Gastrocnemius medialis (tissue), 4 donors: ENCODE measurements around the gene TMIE. TPM values are rescaled to one million over a fixed set of nuclear protein-coding genes. Genes with fewer than 3 reads are reported as not detected.
"Not testable (repeated sequence)": the region's sequence is repeated elsewhere in the genome, so short reads cannot be mapped to it uniquely, and the experiment has no call there.

Experiments
- ATAC-seq, 2 donors: fragments of 150-250 bp; one replicate each; pipeline ENCODE4 v1.9.1; 2016
- DNase-seq, 2 donors: peaks; one replicate each; pipeline ENCODE4 v3.0.0-alpha.2; 2019
- H3K27ac ChIP-seq, 4 donors: fragments of 200-600 bp; sonication (generic); 1 replicate in 1 of 4; 2 replicates in 3 of 4; pipeline ENCODE4 v1.5.1; 2016 to 2018; ENCODE audit warnings: mild to moderate bottlenecking in 2 of 4, moderate library complexity in 1 of 4
- H3K27me3 ChIP-seq, 3 donors: fragments of 200-600 bp; sonication (generic) in 2 of 3; 1 replicate in 1 of 3; 2 replicates in 2 of 3; pipeline versions ENCODE4 v1.5.1 to v1.6.0; 2016 to 2019; ENCODE audit warnings: mild to moderate bottlenecking in 1 of 3, moderate library complexity in 1 of 3
- H3K36me3 ChIP-seq, 2 donors: fragments of 200-600 bp; sonication (generic) in 1 of 2; one replicate each; pipeline ENCODE4 v1.5.1; 2017 to 2018
- H3K4me1 ChIP-seq, 2 donors: fragments of 200-600 bp; sonication (generic) in 1 of 2; one replicate each; pipeline ENCODE4 v1.5.1; 2016 to 2017; ENCODE audit warnings: mild to moderate bottlenecking in 2 of 2
- H3K4me3 ChIP-seq, 4 donors: fragments of 200-600 bp; sonication (generic) in 3 of 4; 1 replicate in 1 of 4; 2 replicates in 3 of 4; pipeline ENCODE4 v1.5.1; 2016 to 2019; ENCODE audit warnings: mild to moderate bottlenecking in 2 of 4
- H3K9me3 ChIP-seq, 3 donors: fragments of 200-600 bp; sonication (generic) in 2 of 3; 1 replicate in 1 of 3; 2 replicates in 2 of 3; pipeline ENCODE4 v1.5.1; 2016 to 2019
- POLR2A ChIP-seq, 2 donors: fragments of 450-650 bp; IDR thresholded peaks; one replicate each; pipeline ENCODE4 v1.6.1; 2017; ENCODE audit warnings: antibody characterized with exemption in 2 of 2, mild to moderate bottlenecking in 2 of 2, moderate library complexity in 2 of 2
- in situ Hi-C, 4 donors: fragments of 200-750 bp; cut with MboI; loops; one replicate each; pipeline versions ENCODE4 v1.15.0 to v1.8.0; 2017; ENCODE audit warnings: low sequenced_read_pairs in 4 of 4
- intact Hi-C: fragments of 100-400 bp; cut with DNase I; formaldehyde crosslinking; loops from one replicate; pipeline ENCODE4 v1.15.1; 2023; ENCODE audit warnings: low total_unique reads
- total RNA-seq, 4 donors: library from RNA; depleted of rRNA; stranded (reverse); fragments of >200 nt; gene quantifications; one replicate each; pipeline versions ENCODE4 v1.1.0 to v1.2.3, GENCODE V29; 2016
- TF ChIP-seq, protein P1 (sequence below), 5 experiments: fragments of 450-650 bp in 3 of 5; fragments of 200-600 bp in 2 of 5; sonication (generic) in 2 of 5; IDR thresholded peaks in 4 of 5; conservative IDR thresholded peaks in 1 of 5; 1 replicate in 4 of 5; 2 replicates in 1 of 5; pipeline ENCODE4 v1.5.1; 2016 to 2019; ENCODE audit warnings: antibody characterized with exemption in 5 of 5, mild to moderate bottlenecking in 3 of 5, moderate library complexity in 3 of 5

Gene TMIE
- total RNA-seq, 4 donors from 2014 or later, result 0.20 to 0.26 (median 0.22) TPM; not detected in 1

DNA sequence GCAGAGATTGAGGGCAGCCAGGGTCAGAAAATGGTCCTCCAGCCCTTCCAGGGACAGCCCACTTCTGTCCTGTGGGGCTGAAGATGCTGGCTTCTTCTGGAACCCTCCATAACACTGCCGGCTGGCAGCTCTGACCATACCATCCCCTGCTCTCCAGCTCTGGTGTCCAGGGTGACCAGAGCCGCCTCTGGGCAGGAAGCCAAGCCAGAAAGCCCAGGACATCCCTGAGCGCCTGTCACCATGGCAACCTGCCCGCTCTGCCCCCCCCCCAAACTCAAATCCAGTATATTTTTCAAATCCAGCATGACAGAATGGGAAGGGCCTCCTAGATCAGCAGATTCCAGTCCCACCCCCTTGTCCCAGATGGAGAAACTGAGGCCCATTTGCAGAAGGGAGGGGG is 420 bp upstream of the TMIE start:
- in situ Hi-C loops, result loop anchor here (5.0 to 25.0 kb wide), 3 partner anchors 212 to 637 kb away; no protein-coding TSS in a partner anchor
- Histone ChIP-seq H3K27me3 (no peaks in the 10 kb centered on the region), H3K27ac (peak overlapping the region in 3 of 4 donors; percentile 37 to 55 (median 40)), H3K4me1 (peaks cover 42 to 44% of the 10 kb centered on the region in 2 donors), H3K4me3 (peak overlapping the region in 1 of 4 donors; percentile 33), H3K9me3 (no peaks in the 10 kb centered on the region), H3K36me3 (no peaks in the 10 kb centered on the region)
- no peak for ATAC-seq
- TF ChIP-seq POLR2A (IDR thresholded peaks at IDR 0.05), result no peak
- TF ChIP-seq, protein P1, sequence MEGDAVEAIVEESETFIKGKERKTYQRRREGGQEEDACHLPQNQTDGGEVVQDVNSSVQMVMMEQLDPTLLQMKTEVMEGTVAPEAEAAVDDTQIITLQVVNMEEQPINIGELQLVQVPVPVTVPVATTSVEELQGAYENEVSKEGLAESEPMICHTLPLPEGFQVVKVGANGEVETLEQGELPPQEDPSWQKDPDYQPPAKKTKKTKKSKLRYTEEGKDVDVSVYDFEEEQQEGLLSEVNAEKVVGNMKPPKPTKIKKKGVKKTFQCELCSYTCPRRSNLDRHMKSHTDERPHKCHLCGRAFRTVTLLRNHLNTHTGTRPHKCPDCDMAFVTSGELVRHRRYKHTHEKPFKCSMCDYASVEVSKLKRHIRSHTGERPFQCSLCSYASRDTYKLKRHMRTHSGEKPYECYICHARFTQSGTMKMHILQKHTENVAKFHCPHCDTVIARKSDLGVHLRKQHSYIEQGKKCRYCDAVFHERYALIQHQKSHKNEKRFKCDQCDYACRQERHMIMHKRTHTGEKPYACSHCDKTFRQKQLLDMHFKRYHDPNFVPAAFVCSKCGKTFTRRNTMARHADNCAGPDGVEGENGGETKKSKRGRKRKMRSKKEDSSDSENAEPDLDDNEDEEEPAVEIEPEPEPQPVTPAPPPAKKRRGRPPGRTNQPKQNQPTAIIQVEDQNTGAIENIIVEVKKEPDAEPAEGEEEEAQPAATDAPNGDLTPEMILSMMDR (IDR thresholded peaks at IDR 0.05 in 4 of 5, conservative IDR thresholded peaks at IDR 0.05 in 1 of 5), result no peak
- intact Hi-C loops, result loop anchor here (5.0 kb wide), 1 partner anchor 622 kb away; no protein-coding TSS in a partner anchor
- peak in 1 of 2 donors; percentile 34 for DNase-seq

DNA sequence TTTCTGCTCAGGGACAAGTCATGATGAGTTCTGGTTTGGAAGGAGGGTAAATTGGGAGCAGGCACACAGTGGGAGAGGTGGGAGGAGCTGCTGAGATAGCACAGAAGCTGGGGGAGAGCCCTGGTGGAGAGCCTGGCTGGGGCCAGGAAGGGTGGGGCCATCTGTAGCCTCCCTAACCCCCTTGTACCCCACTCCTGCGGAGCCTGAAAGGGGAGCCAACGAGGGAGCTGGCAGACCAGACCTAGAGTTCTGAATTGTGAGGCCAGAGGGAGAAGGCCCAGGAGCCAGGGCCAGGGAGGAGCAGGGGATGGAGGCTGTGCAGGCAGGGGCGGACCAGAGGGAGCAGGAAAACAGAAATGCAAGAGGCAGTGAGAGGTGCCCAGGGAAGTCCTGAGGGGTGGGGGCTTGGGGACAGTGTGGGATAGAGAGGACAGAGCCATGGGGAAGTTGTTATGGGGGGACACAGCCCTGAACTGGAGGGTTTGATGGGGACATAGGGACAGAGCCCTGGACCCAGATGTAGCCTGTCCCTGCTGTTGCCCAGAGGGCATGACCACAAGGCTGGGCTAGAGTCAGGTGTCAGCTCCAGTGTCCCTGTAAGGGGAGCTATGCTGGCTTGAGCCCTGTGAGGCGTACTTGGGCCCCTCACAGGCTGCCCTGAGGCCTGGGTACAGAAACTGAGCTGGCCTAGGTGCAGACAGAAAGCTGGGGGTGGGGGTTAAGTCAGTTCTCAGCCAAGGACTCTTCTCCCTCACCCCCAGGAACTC is 1.2 kb downstream of the TMIE start:
- H3K27ac ChIP-seq, result peak overlapping the region in 1 of 4 donors; percentile 26
- no peak for TF ChIP-seq POLR2A (IDR thresholded peaks at IDR 0.05)
- TF ChIP-seq, protein P1 (IDR thresholded peaks at IDR 0.05 in 4 of 5, conservative IDR thresholded peaks at IDR 0.05 in 1 of 5), result no peak
- DNase-seq (peak in 1 of 2 donors; percentile 43), ATAC-seq (peak in 1 of 2 donors; percentile 50)
- no peaks in the 10 kb centered on the region for H3K36me3 ChIP-seq
- H3K4me1 ChIP-seq, result peaks cover 26 to 27% of the 10 kb centered on the region in 2 donors
- no peaks in the 10 kb centered on the region for H3K9me3 ChIP-seq
- intact Hi-C loops, result loop anchor here (1.0 to 5.0 kb wide), 2 partner anchors 207 to 620 kb away; no protein-coding TSS in a partner anchor
- H3K27me3 ChIP-seq, result no peaks in the 10 kb centered on the region
- H3K4me3 ChIP-seq, result no peak overlapping the region
- in situ Hi-C loops, result loop anchor here (5.0 to 25.0 kb wide), 3 partner anchors 210 to 635 kb away; no protein-coding TSS in a partner anchor

DNA sequence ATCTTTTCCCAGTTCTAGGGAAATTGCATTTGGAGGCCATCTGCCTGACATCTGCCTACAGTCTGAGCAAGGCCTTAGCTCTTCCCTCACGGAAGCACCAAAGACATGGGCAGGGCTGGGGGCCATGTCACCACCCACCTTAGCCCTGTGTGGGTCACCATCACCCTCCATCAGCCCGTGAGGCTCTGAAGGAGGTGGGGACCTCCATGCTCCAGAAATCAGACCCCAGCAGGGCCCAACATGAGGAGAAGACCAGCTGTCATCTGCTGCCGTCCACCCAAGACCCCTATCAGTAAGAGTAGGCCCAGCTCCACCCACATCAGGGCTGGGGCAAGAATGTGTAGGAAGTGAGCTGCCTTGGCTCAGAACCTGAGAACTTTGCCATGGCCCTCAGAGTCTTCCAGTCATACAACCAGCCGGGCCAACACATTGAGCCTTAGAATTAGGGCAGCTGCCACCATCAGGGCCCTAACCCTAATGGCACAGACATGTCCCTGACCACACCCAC is 1.9 kb downstream of the TMIE start:
- Histone ChIP-seq H3K4me3 (no peak overlapping the region), H3K36me3 (no peaks in the 10 kb centered on the region), H3K27ac (peak overlapping the region in 1 of 4 donors; percentile 26), H3K4me1 (peaks cover 23 to 29% of the 10 kb centered on the region in 2 donors), H3K27me3 (no peaks in the 10 kb centered on the region), H3K9me3 (no peaks in the 10 kb centered on the region)
- intact Hi-C loops (loop anchor here (1.0 to 5.0 kb wide), 2 partner anchors 206 to 619 kb away; no protein-coding TSS in a partner anchor), in situ Hi-C loops (loop anchor here (5.0 to 25.0 kb wide), 3 partner anchors 209 to 634 kb away; no protein-coding TSS in a partner anchor)
- no peak for DNase-seq
- no peak for TF ChIP-seq POLR2A (IDR thresholded peaks at IDR 0.05)
- TF ChIP-seq, protein P1 (IDR thresholded peaks at IDR 0.05 in 4 of 5, conservative IDR thresholded peaks at IDR 0.05 in 1 of 5), result no peak
- no peak for ATAC-seq

DNA sequence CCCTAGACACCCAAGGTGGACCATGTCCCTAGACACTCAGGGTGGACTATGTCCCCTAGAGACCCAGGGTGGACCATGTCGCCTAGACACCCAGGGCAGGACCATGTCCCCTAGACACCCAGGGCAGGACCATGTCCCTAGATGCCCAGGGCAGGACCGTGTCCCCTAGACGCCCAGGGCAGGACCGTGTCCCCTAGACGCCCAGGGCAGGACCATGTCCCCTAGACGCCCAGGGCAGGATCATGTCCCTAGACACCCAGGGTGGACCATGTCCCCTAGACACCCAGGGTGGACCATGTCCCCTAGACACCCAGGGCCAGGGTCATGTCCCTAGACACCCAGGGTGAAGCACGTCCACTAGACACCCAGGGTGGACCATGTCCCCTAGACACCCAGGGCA is 3.2 kb downstream of the TMIE start:
- in situ Hi-C loops (loop anchor here (5.0 to 25.0 kb wide), 3 partner anchors 208 to 633 kb away; no protein-coding TSS in a partner anchor), intact Hi-C loops (loop anchor here (5.0 kb wide), 1 partner anchor 618 kb away; no protein-coding TSS in a partner anchor)
- H3K4me3 ChIP-seq, H3K27ac ChIP-seq, H3K27me3 ChIP-seq, H3K9me3 ChIP-seq, ATAC-seq, H3K36me3 ChIP-seq: not testable (repeated sequence)
- H3K4me1 ChIP-seq, result peaks cover 22 to 36% of the 10 kb centered on the region in 2 donors
- DNase-seq, result peak in 1 of 2 donors; percentile 9
